Ascending aorta (tissue), 2 donors: Measurements from ENCODE around the gene RCSD1. TPM values are rescaled to one million over a fixed set of nuclear protein-coding genes. Genes with fewer than 3 reads are reported as not detected.

Source experiments
- DNase-seq, 2 donors: peaks; one replicate each; pipeline ENCODE4 v3.0.0-alpha.2; 2019; ENCODE audit warnings: low spot score in 2 of 2
- H3K27ac ChIP-seq, 2 donors: fragments of 200-600 bp; sonication (generic); one replicate each; pipeline ENCODE4 v1.5.1; 2016 to 2017; ENCODE audit warnings: mild to moderate bottlenecking in 1 of 2
- H3K27me3 ChIP-seq: fragments of 200-600 bp; sonication (generic); one replicate; pipeline ENCODE4 v1.5.1; 2017
- H3K36me3 ChIP-seq, 2 donors: fragments of 200-600 bp; sonication (generic); one replicate each; pipeline ENCODE4 v1.5.1; 2016
- H3K4me1 ChIP-seq, 2 donors: fragments of 200-600 bp; sonication (generic); one replicate each; pipeline ENCODE4 v1.5.1; 2016 to 2017; ENCODE audit warnings: mild to moderate bottlenecking in 1 of 2
- H3K4me3 ChIP-seq, 2 donors: fragments of 200-600 bp; sonication (generic); one replicate each; pipeline ENCODE4 v1.5.1; 2016 to 2017; ENCODE audit warnings: mild to moderate bottlenecking in 1 of 2
- H3K9me3 ChIP-seq, 2 donors: fragments of 200-600 bp; sonication (generic); one replicate each; pipeline ENCODE4 v1.5.1; 2016
- CTCF ChIP-seq, 3 experiments: fragments of 200-600 bp in 2 of 3; fragments of 450-650 bp in 1 of 3; sonication (generic) in 2 of 3; IDR thresholded peaks; one replicate each; pipeline ENCODE4 v1.5.1; 2016 to 2019; ENCODE audit warnings: antibody characterized with exemption in 3 of 3, mild to moderate bottlenecking in 1 of 3, moderate library complexity in 1 of 3
- intact Hi-C: fragments of 100-400 bp; cut with DNase I; formaldehyde crosslinking; loops from one replicate; pipeline ENCODE4 v1.15.1; 2023
- total RNA-seq: library from RNA; depleted of rRNA; stranded (reverse); fragments of >200 nt; gene quantifications from one replicate; pipeline ENCODE4 v1.1.0, GENCODE V29; 2016

Gene RCSD1
- total RNA-seq, 1 donor from 2014 or later: 36.8 TPM

- intact Hi-C loops: no loop called here
These were observed 42.8 kb downstream of the RCSD1 start for GRCh38 chr1:167672831-167673230.

DNA sequence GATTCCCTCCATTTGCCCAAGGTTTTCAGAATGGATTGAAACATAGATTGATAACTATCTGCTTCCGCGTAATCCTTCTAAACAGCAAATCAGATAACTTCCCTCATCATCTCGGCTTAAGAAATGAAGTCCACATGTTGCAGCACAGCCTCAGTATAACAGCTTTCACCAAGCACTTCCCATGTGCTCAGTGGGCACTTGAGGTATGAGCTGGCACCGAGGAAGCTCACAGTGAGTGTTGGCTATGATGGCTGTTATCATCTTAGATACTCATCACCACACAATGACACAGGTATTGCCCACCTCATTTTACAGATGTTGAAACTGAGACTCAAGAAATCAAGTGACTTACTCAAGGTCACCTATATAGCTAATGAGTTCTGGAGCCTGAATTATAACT is 43.2 kb downstream of the RCSD1 start:
- Histone ChIP-seq H3K9me3 (no peaks in the 10 kb centered on the region), H3K27me3 (no peaks in the 10 kb centered on the region), H3K27ac (no peak overlapping the region), H3K36me3 (no peaks in the 10 kb centered on the region), H3K4me3 (no peak overlapping the region), H3K4me1 (no peaks in the 10 kb centered on the region)
- no peak for TF ChIP-seq CTCF (IDR thresholded peaks at IDR 0.05)
- DNase-seq: no peak
- intact Hi-C loops: no loop called here

More at GRCh38 chr1:167672831-167673230, 42.8 kb downstream of the RCSD1 start:
- Histone ChIP-seq H3K36me3 (no peaks in the 10 kb centered on the region), H3K27me3 (no peaks in the 10 kb centered on the region), H3K4me1 (no peaks in the 10 kb centered on the region), H3K4me3 (no peak overlapping the region), H3K27ac (no peak overlapping the region), H3K9me3 (no peaks in the 10 kb centered on the region)
- TF ChIP-seq CTCF (IDR thresholded peaks at IDR 0.05): no peak
- no peak for DNase-seq

GRCh38 chr1:167674156-167674555 is 44.1 kb downstream of the RCSD1 start:
- H3K27me3 ChIP-seq: no peaks in the 10 kb centered on the region
- no peaks in the 10 kb centered on the region for H3K4me1 ChIP-seq
- no peak for DNase-seq
- intact Hi-C loops: no loop called here
- H3K36me3 ChIP-seq: no peaks in the 10 kb centered on the region
- no peak overlapping the region for H3K4me3 ChIP-seq
- H3K9me3 ChIP-seq: no peaks in the 10 kb centered on the region
- no peak overlapping the region for H3K27ac ChIP-seq
- TF ChIP-seq CTCF (IDR thresholded peaks at IDR 0.05): no peak

- Histone ChIP-seq H3K9me3 (no peaks in the 10 kb centered on the region), H3K4me3 (no peak overlapping the region), H3K4me1 (no peaks in the 10 kb centered on the region), H3K27me3 (no peaks in the 10 kb centered on the region), H3K27ac (no peak overlapping the region), H3K36me3 (no peaks in the 10 kb centered on the region)
- intact Hi-C loops: no loop called here
- TF ChIP-seq CTCF (IDR thresholded peaks at IDR 0.05): no peak
- no peak for DNase-seq
These were observed 45.4 kb downstream of the RCSD1 start for GRCh38 chr1:167675440-167675839.

GRCh38 chr1:167676205-167676915 is 46.3 kb downstream of the RCSD1 start:
- no peak for TF ChIP-seq CTCF (IDR thresholded peaks at IDR 0.05)
- DNase-seq: no peak
- no peak overlapping the region for H3K4me3 ChIP-seq
- H3K4me1 ChIP-seq: peaks cover 0 to 5% of the 10 kb centered on the region in 2 donors
- H3K9me3 ChIP-seq: no peaks in the 10 kb centered on the region
- H3K36me3 ChIP-seq: no peaks in the 10 kb centered on the region
- no peaks in the 10 kb centered on the region for H3K27me3 ChIP-seq
- H3K27ac ChIP-seq: no peak overlapping the region
- intact Hi-C loops: no loop called here
